Measurements from ENCODE around the gene HHAT.

GRCh38 chr1:210506689-210507088, 178.0 kb downstream of the HHAT start:
- TF ChIP-seq JUNB (IDR thresholded peaks at IDR 0.05) = no peak
- TF ChIP-seq, protein P1, sequence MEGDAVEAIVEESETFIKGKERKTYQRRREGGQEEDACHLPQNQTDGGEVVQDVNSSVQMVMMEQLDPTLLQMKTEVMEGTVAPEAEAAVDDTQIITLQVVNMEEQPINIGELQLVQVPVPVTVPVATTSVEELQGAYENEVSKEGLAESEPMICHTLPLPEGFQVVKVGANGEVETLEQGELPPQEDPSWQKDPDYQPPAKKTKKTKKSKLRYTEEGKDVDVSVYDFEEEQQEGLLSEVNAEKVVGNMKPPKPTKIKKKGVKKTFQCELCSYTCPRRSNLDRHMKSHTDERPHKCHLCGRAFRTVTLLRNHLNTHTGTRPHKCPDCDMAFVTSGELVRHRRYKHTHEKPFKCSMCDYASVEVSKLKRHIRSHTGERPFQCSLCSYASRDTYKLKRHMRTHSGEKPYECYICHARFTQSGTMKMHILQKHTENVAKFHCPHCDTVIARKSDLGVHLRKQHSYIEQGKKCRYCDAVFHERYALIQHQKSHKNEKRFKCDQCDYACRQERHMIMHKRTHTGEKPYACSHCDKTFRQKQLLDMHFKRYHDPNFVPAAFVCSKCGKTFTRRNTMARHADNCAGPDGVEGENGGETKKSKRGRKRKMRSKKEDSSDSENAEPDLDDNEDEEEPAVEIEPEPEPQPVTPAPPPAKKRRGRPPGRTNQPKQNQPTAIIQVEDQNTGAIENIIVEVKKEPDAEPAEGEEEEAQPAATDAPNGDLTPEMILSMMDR (IDR thresholded peaks at IDR 0.05) = no peak
